ENCODE data around the gene DOCK9. TPM values are rescaled to one million over a fixed set of nuclear protein-coding genes. Genes with fewer than 3 reads are reported as not detected.

The DOCK9 gene
- polyA plus RNA-seq, 1 of the 3 experiments (the other 2 are of a cell fraction): 16.6 TPM

Small RNA genes lying within 50 kb of the gene (small RNA-seq; reads per million reads assigned to genes)
- gene AL161420.1: 0 reads per million in 7 experiments
- 0 reads per million in 7 experiments for gene RNU6-83P

Other genes with a start within 250 kb of the DOCK9 start
- gene SLC15A1, start 225.4 kb downstream of the DOCK9 start, polyA plus RNA-seq (2012; rRNA removed): not detected in 2 replicates
- gene UBAC2, start 222.8 kb upstream of the DOCK9 start, polyA plus RNA-seq (2012; rRNA removed): 79.0 and 97.4 TPM in 2 replicates

Measured in SK-N-SH (cell line).